HEK293 (cell line): ENCODE data around the gene CCDC7.
A peak's percentile ranks its signal among the peaks of the same experiment; 100 is the strongest.
"Not testable (repeated sequence)": the region's sequence is repeated elsewhere in the genome, so short reads cannot be mapped to it uniquely, and the experiment has no call there.

Experiments
- CTCF ChIA-PET: fragments of 350-600 bp; formaldehyde crosslinking; extraction: SDS; loops from one replicate; lab custom pipeline; 2021; ENCODE audit warnings: antibody characterized with exemption; lab: Yijun Ruan, JAX
- POLR2A ChIA-PET: fragments of 300-600 bp; formaldehyde crosslinking; extraction: SDS; loops from one replicate; lab custom pipeline; 2020; ENCODE audit warnings: antibody characterized with exemption, inconsistent platforms; lab: Yijun Ruan, JAX
- H3K27ac ChIP-seq: fragments of 200-500 bp; sonication (Bioruptor generic); 2 replicates; pipeline ENCODE4 v1.5.1; 2014; ENCODE audit warnings: low read depth, low read length, control low read depth, inconsistent platforms; ENCODE audit errors: extremely low read depth
- H3K36me3 ChIP-seq, 2 experiments: fragments of 200-500 bp in 1 of 2; sonication (Bioruptor generic) in 1 of 2; 1 replicate in 1 of 2; 2 replicates in 1 of 2; pipeline ENCODE4 v1.5.1; 2014 to 2017; ENCODE audit warnings: inconsistent platforms in 2 of 2, low read length in 2 of 2; ENCODE audit not compliant: control insufficient read depth in 2 of 2, insufficient read depth in 1 of 2
- H3K4me1 ChIP-seq: fragments of 200-500 bp; sonication (Bioruptor generic); 2 replicates; pipeline ENCODE4 v1.5.1; 2014; ENCODE audit warnings: mild to moderate bottlenecking, low read length, inconsistent platforms; ENCODE audit not compliant: control insufficient read depth, insufficient read depth
- H3K4me3 ChIP-seq: 2 replicates; pipeline ENCODE4 v1.5.1; 2011; ENCODE audit warnings: low read depth, mild to moderate bottlenecking, control low read depth, low read length, moderate library complexity
- H3K9me3 ChIP-seq: fragments of 200-500 bp; sonication (Bioruptor generic); 2 replicates; pipeline ENCODE4 v1.5.1; 2014; ENCODE audit warnings: low read depth, low read length, inconsistent platforms; ENCODE audit not compliant: control insufficient read depth, insufficient read depth
- BCL11B ChIP-seq: fragments of 450-650 bp; formaldehyde crosslinking; IDR thresholded peaks from 2 replicates; pipeline ENCODE4 v1.5.1; 2016; ENCODE audit warnings: low read depth, missing biosample characterization, missing genetic modification characterization
- CTCF ChIP-seq: fragments of 450-650 bp; formaldehyde crosslinking; IDR thresholded peaks from 2 replicates; pipeline ENCODE4 v1.5.1; 2016; ENCODE audit warnings: missing biosample characterization, missing genetic modification characterization
- GLIS2 ChIP-seq: fragments of 450-650 bp; formaldehyde crosslinking; IDR thresholded peaks from 2 replicates; pipeline ENCODE4 v1.5.1; 2016; ENCODE audit warnings: missing biosample characterization, missing genetic modification characterization
- MZF1 ChIP-seq: fragments of 450-650 bp; formaldehyde crosslinking; IDR thresholded peaks from 2 replicates; pipeline ENCODE4 v1.5.1; 2017; ENCODE audit warnings: missing biosample characterization, missing genetic modification characterization, borderline replicate concordance
- ZBTB11 ChIP-seq: fragments of 450-650 bp; formaldehyde crosslinking; conservative IDR thresholded peaks from 2 replicates; pipeline ENCODE4 v1.5.1; 2016; ENCODE audit warnings: low read depth, missing biosample characterization, missing genetic modification characterization
- ZNF146 ChIP-seq: fragments of 450-650 bp; formaldehyde crosslinking; IDR thresholded peaks from 2 replicates; pipeline ENCODE4 v1.5.1; 2016; ENCODE audit warnings: missing biosample characterization, missing genetic modification characterization
- ZNF223 ChIP-seq: fragments of 450-650 bp; formaldehyde crosslinking; IDR thresholded peaks from 2 replicates; pipeline ENCODE4 v1.5.1; 2016; ENCODE audit warnings: missing biosample characterization, missing genetic modification characterization
- ZNF280D ChIP-seq: fragments of 450-650 bp; formaldehyde crosslinking; IDR thresholded peaks from 2 replicates; pipeline ENCODE4 v1.5.1; 2016; ENCODE audit warnings: missing biosample characterization, missing genetic modification characterization
- ZNF404 ChIP-seq: fragments of 450-650 bp; formaldehyde crosslinking; IDR thresholded peaks from 2 replicates; pipeline ENCODE4 v1.5.1; 2017; ENCODE audit warnings: missing biosample characterization, missing genetic modification characterization
- ZNF433 ChIP-seq: fragments of 450-650 bp; formaldehyde crosslinking; IDR thresholded peaks from 2 replicates; pipeline ENCODE4 v1.5.1; 2016; ENCODE audit warnings: missing biosample characterization, missing genetic modification characterization, low read depth
- ZNF501 ChIP-seq: fragments of 450-650 bp; formaldehyde crosslinking; IDR thresholded peaks from 2 replicates; pipeline ENCODE4 v1.5.1; 2016; ENCODE audit warnings: missing biosample characterization, missing genetic modification characterization

CCDC7 gene

GRCh38 chr10:32909970-32910369 is 464.0 kb downstream of the CCDC7 start:
- CTCF ChIA-PET, H3K4me3 ChIP-seq, POLR2A ChIA-PET, H3K27ac ChIP-seq, H3K9me3 ChIP-seq, H3K4me1 ChIP-seq: not testable (repeated sequence)
- peaks cover 33 to 57% of the 10 kb centered on the region in 2 experiments for H3K36me3 ChIP-seq

GRCh38 chr10:32911285-32912016 is 465.5 kb downstream of the CCDC7 start:
- Histone ChIP-seq H3K27ac (no peak overlapping the region), H3K36me3 (peaks cover 24 to 50% of the 10 kb centered on the region in 2 experiments)
- ChIA-PET POLR2A (no interaction called here), CTCF (interaction anchor here (1.1 kb wide), 1 partner anchor 97 kb away, joined by 6 read pairs; no protein-coding TSS in a partner anchor)
- TF ChIP-seq ZBTB11 (no peak), GLIS2 (tag by site-specific recombination) (no peak), ZNF404 (no peak), ZNF433 (no peak), CTCF (tag by site-specific recombination) (no peak), ZNF501 (tag by site-specific recombination) (no peak), MZF1 (tag by site-specific recombination) (no peak), ZNF223 (tag by site-specific recombination) (no peak), BCL11B (no peak)
- TF ChIP-seq, all 188 proteins: peak for 0
- H3K9me3 ChIP-seq = no peaks in the 10 kb centered on the region
- H3K4me1 ChIP-seq = no peaks in the 10 kb centered on the region
- no peak overlapping the region for H3K4me3 ChIP-seq

- not testable (repeated sequence) for H3K27ac ChIP-seq
- peaks cover 45 to 46% of the 10 kb centered on the region in 2 experiments for H3K36me3 ChIP-seq
These were observed 471.9 kb downstream of the CCDC7 start for GRCh38 chr10:32917817-32918216.

More at GRCh38 chr10:32917817-32918216, 471.9 kb downstream of the CCDC7 start:
- TF ChIP-seq ZNF280D (tag by site-specific recombination) = 0 out of 2 replicates have a peak, but pooled peaks have one; percentile 55
- peak; percentile 87 for TF ChIP-seq ZNF146 (tag by site-specific recombination)
- H3K9me3 ChIP-seq, POLR2A ChIA-PET, H3K4me3 ChIP-seq, CTCF ChIA-PET, H3K4me1 ChIP-seq: not testable (repeated sequence)
